DMS153 (cell line): ENCODE measurements around the gene PTPRG.
A peak's percentile ranks its signal among the peaks of the same experiment; 100 is the strongest.

ENCODE experiments used
- DNase-seq: peaks from one replicate; lab custom pipeline; 2025; lab: John Stamatoyannopoulos, UW

PTPRG gene

GRCh38 chr3:62188681-62189375 is 627.5 kb downstream of the PTPRG start:
- DNase-seq = peak; percentile 6

- DNase-seq = no peak
Measured at GRCh38 chr3:62189376-62189698, 628.0 kb downstream of the PTPRG start.

- DNase-seq = no peak
Measured at GRCh38 chr3:62192891-62193290, 631.5 kb downstream of the PTPRG start.

GRCh38 chr3:62193586-62194345 is 632.4 kb downstream of the PTPRG start:
- DNase-seq = no peak

- DNase-seq = no peak
Measured at GRCh38 chr3:62197350-62198012, 636.1 kb downstream of the PTPRG start.

- no peak for DNase-seq
Measured at GRCh38 chr3:62199126-62199525, 637.8 kb downstream of the PTPRG start.

GRCh38 chr3:62201438-62202035 is 640.2 kb downstream of the PTPRG start:
- DNase-seq = no peak

GRCh38 chr3:62203152-62203551 is 641.8 kb downstream of the PTPRG start:
- DNase-seq = no peak

GRCh38 chr3:62203561-62203960 is 642.2 kb downstream of the PTPRG start:
- DNase-seq = no peak

- DNase-seq = no peak
Measured at GRCh38 chr3:62207197-62207596, 645.8 kb downstream of the PTPRG start.

GRCh38 chr3:62208385-62208784 is 647.0 kb downstream of the PTPRG start:
- DNase-seq = no peak

GRCh38 chr3:62209101-62209500 is 647.7 kb downstream of the PTPRG start:
- no peak for DNase-seq

- no peak for DNase-seq
Measured at GRCh38 chr3:62210011-62210410, 648.6 kb downstream of the PTPRG start.

- peak; percentile 8 for DNase-seq
Measured at GRCh38 chr3:62211675-62212429, 650.5 kb downstream of the PTPRG start.

GRCh38 chr3:62214850-62215249 is 653.5 kb downstream of the PTPRG start:
- DNase-seq = no peak

GRCh38 chr3:62220616-62221015 is 659.2 kb downstream of the PTPRG start:
- no peak for DNase-seq

- DNase-seq = no peak
Measured at GRCh38 chr3:62225051-62225450, 663.7 kb downstream of the PTPRG start.

- DNase-seq = no peak
Measured at GRCh38 chr3:62226601-62227339, 665.4 kb downstream of the PTPRG start.

GRCh38 chr3:62228467-62228866 is 667.1 kb downstream of the PTPRG start:
- no peak for DNase-seq

- DNase-seq = no peak
Measured at GRCh38 chr3:62229211-62229610, 667.8 kb downstream of the PTPRG start.

GRCh38 chr3:62229908-62230307 is 668.5 kb downstream of the PTPRG start:
- DNase-seq = no peak
